ENCODE measurements around the gene NANS. TPM values are rescaled to one million over a fixed set of nuclear protein-coding genes. Genes with fewer than 3 reads are reported as not detected.
A peak's percentile ranks its signal among the peaks of the same experiment; 100 is the strongest.
"Not testable (repeated sequence)": the region's sequence is repeated elsewhere in the genome, so short reads cannot be mapped to it uniquely, and the experiment has no call there.

NANS gene
- total RNA-seq = 10 to 100 TPM; 46.1 to 47.3 TPM

GRCh38 chr9:98056269-98057137 is at the start of gene NANS:
NANS (plus strand) TSS chr9:98056732; CDS start chr9:98056809, 77 bp downstream.
- peak; percentile 94 for DNase-seq
- CTCF ChIA-PET = interaction anchor here (0.8 to 5.8 kb wide), 6 partner anchors 10 to 200 kb away, joined by 4 to 48 read pairs (median 15); partner anchors contain the start of genes TBC1D2 and TRMO
- H3K27ac Mint-ChIP-seq = peak within 1 kb of the TSS; percentile 92
- peak within 1 kb of the TSS; percentile 97 for H3K4me3 Mint-ChIP-seq
- H3K9me3 Mint-ChIP-seq = no peaks in the 10 kb centered on the region
- H3K4me1 Mint-ChIP-seq = peaks cover 37% of the 10 kb centered on the region
- peaks cover 13% of the 10 kb centered on the region for H3K36me3 Mint-ChIP-seq (ENCODE audit: low read depth)
- no peaks in the 10 kb centered on the region for H3K27me3 Mint-ChIP-seq
- POLR2A ChIA-PET = interaction anchor here (0.7 to 6.0 kb wide), 25 partner anchors 9 to 202 kb away, joined by 3 to 66 read pairs (median 5); partner anchors contain the start of genes ANP32B, CORO2A, TBC1D2 and TRIM14

GRCh38 chr9:98007251-98007928 is 49.1 kb upstream of the NANS start:
- Mint-ChIP-seq H3K36me3 (ENCODE audit: low read depth) (peaks cover 86% of the 10 kb centered on the region), H3K27me3 (no peaks in the 10 kb centered on the region), H3K4me3 (no peak overlapping the region), H3K27ac (peak overlapping the region; percentile 22), H3K4me1 (peaks cover 41% of the 10 kb centered on the region), H3K9me3 (no peaks in the 10 kb centered on the region)
- DNase-seq = no peak
- ChIA-PET POLR2A (interaction anchor here (1.8 to 14.1 kb wide), 4 partner anchors 9 to 85 kb away, joined by 4 to 168 read pairs (median 14); partner anchors contain the start of genes ANP32B and TRMO), CTCF (interaction anchor here (0.9 to 1.6 kb wide), 5 partner anchors 10 to 84 kb away, joined by 3 to 10 read pairs (median 4); no protein-coding TSS in a partner anchor)

- H3K4me1 Mint-ChIP-seq = peaks cover 38% of the 10 kb centered on the region
- POLR2A ChIA-PET = interaction anchor here (3.2 to 14.1 kb wide), 2 partner anchors 11 to 21 kb away, joined by 18 to 168 read pairs; partner anchors contain the start of gene ANP32B
- H3K36me3 Mint-ChIP-seq (ENCODE audit: low read depth) = peaks cover 90% of the 10 kb centered on the region
- H3K4me3 Mint-ChIP-seq = no peak overlapping the region
- H3K9me3 Mint-ChIP-seq = no peaks in the 10 kb centered on the region
- no peak overlapping the region for H3K27ac Mint-ChIP-seq
- no peak for DNase-seq
- H3K27me3 Mint-ChIP-seq = no peaks in the 10 kb centered on the region
- CTCF ChIA-PET = interaction anchor here (1.0 kb wide), 1 partner anchor 87 kb away, joined by 3 read pairs; the partner anchor contains the start of gene TRMO
Observed at GRCh38 chr9:98008764-98009163, 47.8 kb upstream of the NANS start.

- no peaks in the 10 kb centered on the region for H3K27me3 Mint-ChIP-seq
- POLR2A ChIA-PET = no interaction called here
Observed at GRCh38 chr9:98009437-98009836, 47.1 kb upstream of the NANS start.

GRCh38 chr9:98009936-98010335 is 46.6 kb upstream of the NANS start:
- POLR2A ChIA-PET = no interaction called here
- H3K27ac Mint-ChIP-seq = no peak overlapping the region

More at GRCh38 chr9:98009437-98009836, 47.1 kb upstream of the NANS start:
- Mint-ChIP-seq H3K4me3 (no peak overlapping the region), H3K27ac (no peak overlapping the region), H3K4me1 (peaks cover 36% of the 10 kb centered on the region), H3K9me3 (no peaks in the 10 kb centered on the region), H3K36me3 (ENCODE audit: low read depth) (peaks cover 87% of the 10 kb centered on the region)
- CTCF ChIA-PET = interaction anchor here (1.0 kb wide), 1 partner anchor 87 kb away, joined by 3 read pairs; the partner anchor contains the start of gene TRMO
- no peak for DNase-seq

GRCh38 chr9:98010445-98010844 is 46.1 kb upstream of the NANS start:
- no peaks in the 10 kb centered on the region for H3K9me3 Mint-ChIP-seq
- DNase-seq = no peak
- H3K4me3 Mint-ChIP-seq = no peak overlapping the region
- CTCF ChIA-PET = interaction anchor here (0.8 to 1.1 kb wide), 2 partner anchors 55 to 87 kb away, joined by 4 to 8 read pairs; partner anchors contain the start of gene TRMO
- no peak overlapping the region for H3K27ac Mint-ChIP-seq
- POLR2A ChIA-PET = no interaction called here
- peaks cover 33% of the 10 kb centered on the region for H3K4me1 Mint-ChIP-seq
- peaks cover 87% of the 10 kb centered on the region for H3K36me3 Mint-ChIP-seq (ENCODE audit: low read depth)
- H3K27me3 Mint-ChIP-seq = no peaks in the 10 kb centered on the region

More at GRCh38 chr9:98009936-98010335, 46.6 kb upstream of the NANS start:
- Mint-ChIP-seq H3K9me3 (no peaks in the 10 kb centered on the region), H3K4me3 (no peak overlapping the region), H3K36me3 (ENCODE audit: low read depth) (peaks cover 87% of the 10 kb centered on the region), H3K4me1 (peaks cover 33% of the 10 kb centered on the region), H3K27me3 (no peaks in the 10 kb centered on the region)
- no peak for DNase-seq
- CTCF ChIA-PET = no interaction called here

GRCh38 chr9:98011122-98011521 is 45.4 kb upstream of the NANS start:
- no peak overlapping the region for H3K4me3 Mint-ChIP-seq
- H3K27me3 Mint-ChIP-seq = no peaks in the 10 kb centered on the region
- peaks cover 28% of the 10 kb centered on the region for H3K4me1 Mint-ChIP-seq
- POLR2A ChIA-PET = no interaction called here
- DNase-seq = no peak
- no peak overlapping the region for H3K27ac Mint-ChIP-seq
- peaks cover 86% of the 10 kb centered on the region for H3K36me3 Mint-ChIP-seq (ENCODE audit: low read depth)
- H3K9me3 Mint-ChIP-seq = no peaks in the 10 kb centered on the region
- CTCF ChIA-PET = interaction anchor here (0.8 to 1.1 kb wide), 2 partner anchors 56 to 88 kb away, joined by 4 to 8 read pairs; partner anchors contain the start of gene TRMO

- Mint-ChIP-seq H3K27me3 (no peaks in the 10 kb centered on the region), H3K27ac (no peak overlapping the region), H3K4me1 (no peaks in the 10 kb centered on the region), H3K9me3 (no peaks in the 10 kb centered on the region), H3K4me3 (no peak overlapping the region), H3K36me3 (ENCODE audit: low read depth) (peaks cover 71% of the 10 kb centered on the region)
- DNase-seq = no peak
- ChIA-PET POLR2A (no interaction called here), CTCF (interaction anchor here (1.0 kb wide), 1 partner anchor 17 kb away, joined by 3 read pairs; no protein-coding TSS in a partner anchor)
Observed at GRCh38 chr9:98016137-98016680, 40.3 kb upstream of the NANS start.

GRCh38 chr9:98017306-98017705 is 39.2 kb upstream of the NANS start:
- POLR2A ChIA-PET = interaction anchor here (1.2 kb wide), 1 partner anchor 30 kb away, joined by 3 read pairs; no protein-coding TSS in a partner anchor
- H3K27me3 Mint-ChIP-seq = no peaks in the 10 kb centered on the region
- H3K36me3 Mint-ChIP-seq (ENCODE audit: low read depth) = peaks cover 64% of the 10 kb centered on the region

GRCh38 chr9:98018347-98018746 is 38.2 kb upstream of the NANS start:
- no peaks in the 10 kb centered on the region for H3K9me3 Mint-ChIP-seq

More at GRCh38 chr9:98017306-98017705, 39.2 kb upstream of the NANS start:
- DNase-seq = no peak
- H3K27ac Mint-ChIP-seq = no peak overlapping the region
- H3K9me3 Mint-ChIP-seq = no peaks in the 10 kb centered on the region
- no peaks in the 10 kb centered on the region for H3K4me1 Mint-ChIP-seq
- H3K4me3 Mint-ChIP-seq = no peak overlapping the region
- CTCF ChIA-PET = interaction anchor here (0.5 to 1.3 kb wide), 3 partner anchors 16 to 91 kb away, joined by 3 to 4 read pairs (median 3); no protein-coding TSS in a partner anchor

GRCh38 chr9:98019098-98019497 is 37.4 kb upstream of the NANS start:
- Mint-ChIP-seq H3K27me3 (no peaks in the 10 kb centered on the region), H3K27ac (no peak overlapping the region), H3K4me3 (no peak overlapping the region), H3K9me3 (no peaks in the 10 kb centered on the region), H3K36me3 (ENCODE audit: low read depth) (peaks cover 50% of the 10 kb centered on the region), H3K4me1 (no peaks in the 10 kb centered on the region)
- ChIA-PET CTCF (interaction anchor here (0.6 kb wide), 1 partner anchor 104 kb away, joined by 5 read pairs; no protein-coding TSS in a partner anchor), POLR2A (interaction anchor here (1.4 kb wide), 1 partner anchor 26 kb away, joined by 3 read pairs; no protein-coding TSS in a partner anchor)
- DNase-seq = no peak

More at GRCh38 chr9:98018347-98018746, 38.2 kb upstream of the NANS start:
- Mint-ChIP-seq H3K4me3 (no peak overlapping the region), H3K36me3 (ENCODE audit: low read depth) (peaks cover 57% of the 10 kb centered on the region), H3K27ac (no peak overlapping the region), H3K27me3 (no peaks in the 10 kb centered on the region), H3K4me1 (no peaks in the 10 kb centered on the region)
- POLR2A ChIA-PET = interaction anchor here (1.4 kb wide), 1 partner anchor 27 kb away, joined by 3 read pairs; no protein-coding TSS in a partner anchor
- no peak for DNase-seq
- CTCF ChIA-PET = interaction anchor here (1.3 kb wide), 1 partner anchor 16 kb away, joined by 3 read pairs; no protein-coding TSS in a partner anchor

- ChIA-PET POLR2A (interaction anchor here (1.3 to 1.8 kb wide), 2 partner anchors 13 to 63 kb away, joined by 4 to 6 read pairs; no protein-coding TSS in a partner anchor), CTCF (interaction anchor here (0.6 kb wide), 1 partner anchor 104 kb away, joined by 5 read pairs; no protein-coding TSS in a partner anchor)
- not testable (repeated sequence) for H3K27ac Mint-ChIP-seq, DNase-seq, H3K4me3 Mint-ChIP-seq, H3K27me3 Mint-ChIP-seq, H3K4me1 Mint-ChIP-seq, H3K9me3 Mint-ChIP-seq
- peaks cover 45% of the 10 kb centered on the region for H3K36me3 Mint-ChIP-seq (ENCODE audit: low read depth)
Observed at GRCh38 chr9:98019869-98020268, 36.7 kb upstream of the NANS start.

Data from activated CD4-positive, alpha-beta memory T cell treated with anti-CD3 and anti-CD28 coated beads, Interleukin-2, amount 10 ng/mL, durations not matched to agents 7 days and 5 days (primary cell).